Neural cell (in vitro differentiated cells): ENCODE measurements around the gene RAB7B. TPM values are rescaled to one million over a fixed set of nuclear protein-coding genes. Genes with fewer than 3 reads are reported as not detected.
A peak's percentile ranks its signal among the peaks of the same experiment; 100 is the strongest.

Source experiments
- H2AFZ ChIP-seq: fragments of 200-600, 300-800 bp; sonication (generic), shearing (Covaris generic); 2 replicates; pipeline ENCODE4 v1.6.0; 2014; ENCODE audit warnings: low read depth, mild to moderate bottlenecking, antibody characterized with exemption, low read length, moderate library complexity
- H3F3A ChIP-seq: fragments of 200-600 bp; shearing (Covaris generic); 2 replicates; pipeline ENCODE4 v1.6.1; 2016; ENCODE audit warnings: mild to moderate bottlenecking, moderate library complexity, mixed read lengths, antibody characterized with exemption, low read length; ENCODE audit not compliant: insufficient read depth, poor library complexity, severe bottlenecking
- H3K27ac ChIP-seq: fragments of 200-600, 300-800 bp; sonication (generic), shearing (Covaris generic); 2 replicates; pipeline ENCODE4 v1.5.1; 2014; ENCODE audit warnings: mild to moderate bottlenecking, low read length, moderate library complexity
- H3K27me3 ChIP-seq: fragments of 300-800, 200-600 bp; sonication (generic), shearing (Covaris generic); 2 replicates; pipeline ENCODE4 v1.6.0; 2014; ENCODE audit warnings: mild to moderate bottlenecking, low read depth, low read length, moderate library complexity; ENCODE audit not compliant: insufficient read depth
- H3K36me3 ChIP-seq: fragments of 300-800, 200-600 bp; sonication (generic), shearing (Covaris generic); 2 replicates; pipeline ENCODE4 v1.5.1; 2014; ENCODE audit warnings: mild to moderate bottlenecking, antibody characterized with exemption, low read length, moderate library complexity; ENCODE audit not compliant: insufficient read depth
- H3K4me2 ChIP-seq: fragments of 300-800, 200-600 bp; sonication (generic), shearing (Covaris generic); 2 replicates; pipeline ENCODE4 v1.6.0; 2014; ENCODE audit warnings: mild to moderate bottlenecking, low read length
- H3K4me3 ChIP-seq: fragments of 300-800, 200-600 bp; sonication (generic), shearing (Covaris generic); 2 replicates; pipeline ENCODE4 v1.5.1; 2014; ENCODE audit warnings: mild to moderate bottlenecking, low read length, moderate library complexity
- H3K79me2 ChIP-seq: fragments of 200-600 bp; shearing (Covaris generic); replicated peaks from 2 replicates; pipeline ENCODE4 v1.6.0; 2014; ENCODE audit warnings: mild to moderate bottlenecking, low read length, moderate library complexity; ENCODE audit not compliant: insufficient read depth
- H3K9ac ChIP-seq: fragments of 300-800, 200-600 bp; sonication (generic), shearing (Covaris generic); 2 replicates; pipeline ENCODE4 v1.6.1; 2016; ENCODE audit warnings: mild to moderate bottlenecking, low read length, mixed read lengths
- H3K9me2 ChIP-seq: fragments of 200-600 bp; shearing (Covaris generic); 2 replicates; pipeline ENCODE4 v1.6.1; 2016; ENCODE audit warnings: mild to moderate bottlenecking, low read length, mixed read lengths; ENCODE audit not compliant: insufficient read depth
- H3K9me3 ChIP-seq: fragments of 200-600, 300-800 bp; sonication (generic), shearing (Covaris generic); 2 replicates; pipeline ENCODE4 v1.6.1; 2016; ENCODE audit warnings: mild to moderate bottlenecking, mixed run types, low read length, moderate library complexity, mixed read lengths
- H4K20me1 ChIP-seq: fragments of 200-600 bp; shearing (Covaris generic); 2 replicates; pipeline ENCODE4 v1.6.1; 2016; ENCODE audit warnings: mild to moderate bottlenecking, mixed run types; ENCODE audit not compliant: insufficient read depth
- CTCF ChIP-seq: fragments of 450-650 bp; IDR thresholded peaks from 2 replicates; pipeline ENCODE4 v1.5.1; 2014; ENCODE audit warnings: antibody characterized with exemption, mild to moderate bottlenecking, moderate library complexity; ENCODE audit not compliant: poor library complexity, severe bottlenecking
- EP300 ChIP-seq: fragments of 450-650 bp; conservative IDR thresholded peaks from 2 replicates; pipeline ENCODE4 v1.6.1; 2014; ENCODE audit warnings: antibody characterized with exemption, mild to moderate bottlenecking, moderate library complexity; ENCODE audit not compliant: poor library complexity, severe bottlenecking
- EZH2 ChIP-seq: fragments of 200-600, 300-800 bp; shearing (Covaris generic), sonication (generic); IDR thresholded peaks from 2 replicates; pipeline ENCODE4 v1.6.1; 2014; ENCODE audit warnings: antibody characterized with exemption, low read length, borderline replicate concordance, mild to moderate bottlenecking; ENCODE audit not compliant: insufficient read depth, poor library complexity, severe bottlenecking
- MXI1 ChIP-seq: fragments of 450-650 bp; conservative IDR thresholded peaks from 2 replicates; pipeline ENCODE4 v1.6.1; 2014; ENCODE audit warnings: antibody characterized with exemption, mild to moderate bottlenecking; ENCODE audit not compliant: poor library complexity, severe bottlenecking
- POLR2AphosphoS5 ChIP-seq: IDR thresholded peaks from 2 replicates; pipeline ENCODE4 v1.6.1; 2012
- RAD21 ChIP-seq: fragments of 450-650 bp; conservative IDR thresholded peaks from 2 replicates; pipeline ENCODE4 v1.6.1; 2014; ENCODE audit warnings: antibody characterized with exemption, mild to moderate bottlenecking, moderate library complexity
- REST ChIP-seq: IDR thresholded peaks from 2 replicates; pipeline ENCODE4 v1.6.1; 2012; ENCODE audit warnings: borderline replicate concordance
- SMC3 ChIP-seq: fragments of 450-650 bp; conservative IDR thresholded peaks from 2 replicates; pipeline ENCODE4 v1.6.1; 2014; ENCODE audit warnings: antibody characterized with exemption, mild to moderate bottlenecking, moderate library complexity; ENCODE audit not compliant: poor library complexity
- TAF1 ChIP-seq: IDR thresholded peaks from 2 replicates; pipeline ENCODE4 v1.6.1; 2012; ENCODE audit warnings: low read depth
- polyA plus RNA-seq: library from polyadenylated mRNA; depleted of rRNA; stranded (reverse); fragments of >200 nt; gene quantifications from 2 replicates; pipeline ENCODE4 v1.2.3, GENCODE V29; 2014

The RAB7B gene
- polyA plus RNA-seq, 1 donor from 2014 or later, result not detected

- no peak overlapping the region for H3K4me2 ChIP-seq
- H3K27me3 ChIP-seq, result no peaks in the 10 kb centered on the region
- no peak overlapping the region for H3K9ac ChIP-seq
- no peaks in the 10 kb centered on the region for H3K79me2 ChIP-seq
- no peak overlapping the region for H3K4me3 ChIP-seq
- H2AFZ ChIP-seq, result no peak overlapping the region
- no peaks in the 10 kb centered on the region for H4K20me1 ChIP-seq
- no peaks in the 10 kb centered on the region for H3F3A ChIP-seq
- H3K9me3 ChIP-seq, result no peaks in the 10 kb centered on the region
- H3K9me2 ChIP-seq, result no peaks in the 10 kb centered on the region
- TF ChIP-seq RAD21 (no peak), TAF1 (no peak), MXI1 (no peak), EP300 (no peak), EZH2 (no peak), SMC3 (no peak), REST (no peak), POLR2AphosphoS5 (no peak), CTCF (no peak)
- H3K27ac ChIP-seq, result peak overlapping the region; percentile 22
- no peaks in the 10 kb centered on the region for H3K36me3 ChIP-seq
These were observed 37.9 kb downstream of the RAB7B start for GRCh38 chr1:205965036-205965884.

GRCh38 chr1:205963352-205964155, 39.6 kb downstream of the RAB7B start:
- Histone ChIP-seq H3K79me2 (no peaks in the 10 kb centered on the region), H3K9ac (no peak overlapping the region), H3K27me3 (no peaks in the 10 kb centered on the region), H3K9me3 (no peaks in the 10 kb centered on the region), H2AFZ (no peak overlapping the region), H3K4me3 (no peak overlapping the region), H3F3A (no peaks in the 10 kb centered on the region), H3K27ac (no peak overlapping the region), H3K36me3 (no peaks in the 10 kb centered on the region), H4K20me1 (no peaks in the 10 kb centered on the region), H3K4me2 (no peak overlapping the region), H3K9me2 (no peaks in the 10 kb centered on the region)
- TF ChIP-seq SMC3 (no peak), RAD21 (no peak), REST (no peak), CTCF (no peak), EP300 (no peak), POLR2AphosphoS5 (no peak), MXI1 (no peak), EZH2 (no peak), TAF1 (no peak)
